T-helper 2 cell treated with Interferon-gamma antibody and Interleukin-4, amounts not matched to agents 100 ng/mL and 5 ng/mL, for 36 hours (primary cell): ENCODE results near the gene ATP2A1. TPM values are rescaled to one million over a fixed set of nuclear protein-coding genes. Genes with fewer than 3 reads are reported as not detected.

Source experiments
- intact Hi-C: fragments of 100-400 bp; cut with micrococcal nuclease; formaldehyde crosslinking; loops from one replicate; pipeline ENCODE4 v1.15.1; 2023
- total RNA-seq: library from RNA; stranded (reverse); gene quantifications from 2 replicates; pipeline ENCODE4 v1.2.3, GENCODE V29; 2022

Gene ATP2A1
- 1.6 and 2.2 TPM in 2 replicates for total RNA-seq

DNA sequence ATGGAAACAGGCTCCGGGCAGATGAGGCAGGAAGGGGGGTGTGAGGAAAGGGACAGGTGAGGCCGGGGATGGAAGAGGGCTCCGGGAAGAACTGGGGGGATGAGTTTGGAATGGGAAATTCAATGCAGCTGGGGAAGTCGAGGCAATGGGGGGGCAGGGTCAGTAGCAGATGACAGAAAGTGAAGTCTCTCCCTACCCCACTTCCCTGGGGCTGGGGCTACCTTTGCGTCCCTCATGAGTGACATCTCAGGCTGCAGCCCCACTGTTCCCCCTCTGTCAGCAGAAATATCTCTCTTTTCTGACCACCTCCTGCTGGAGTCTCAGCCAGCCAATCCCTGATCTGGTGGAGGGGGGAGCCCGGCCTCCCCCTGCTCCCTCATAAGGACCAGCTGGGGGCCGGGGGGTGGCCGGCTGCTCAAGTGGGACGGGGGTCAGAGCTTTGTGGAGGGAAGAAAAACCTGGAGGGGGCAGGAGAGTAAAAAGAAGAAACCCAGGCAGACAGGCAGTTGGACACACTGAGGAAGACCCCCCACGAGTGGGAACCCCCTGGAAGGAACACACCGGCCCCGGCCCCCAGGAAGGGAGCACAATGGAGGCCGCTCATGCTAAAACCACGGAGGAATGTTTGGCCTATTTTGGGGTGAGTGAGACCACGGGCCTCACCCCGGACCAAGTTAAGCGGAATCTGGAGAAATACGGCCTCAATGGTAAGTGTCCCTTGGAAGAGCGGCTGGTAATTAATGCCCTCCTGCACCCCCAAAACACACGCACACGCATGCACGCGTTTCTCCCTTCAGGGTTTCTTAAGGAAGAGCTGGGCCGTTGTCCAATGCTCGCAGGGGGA, at the start of gene ATP2A1:
ATP2A1 (plus strand) TSS at position 406 of the 844 bp plus-strand sequence; CDS start at position 590, 184 bp downstream.
- intact Hi-C loops: no loop called here

- intact Hi-C loops: no loop called here
Observed at GRCh38 chr16:28829747-28830146, 48.5 kb upstream of the ATP2A1 start.

GRCh38 chr16:28830531-28830930, 47.8 kb upstream of the ATP2A1 start:
- intact Hi-C loops: no loop called here

DNA sequence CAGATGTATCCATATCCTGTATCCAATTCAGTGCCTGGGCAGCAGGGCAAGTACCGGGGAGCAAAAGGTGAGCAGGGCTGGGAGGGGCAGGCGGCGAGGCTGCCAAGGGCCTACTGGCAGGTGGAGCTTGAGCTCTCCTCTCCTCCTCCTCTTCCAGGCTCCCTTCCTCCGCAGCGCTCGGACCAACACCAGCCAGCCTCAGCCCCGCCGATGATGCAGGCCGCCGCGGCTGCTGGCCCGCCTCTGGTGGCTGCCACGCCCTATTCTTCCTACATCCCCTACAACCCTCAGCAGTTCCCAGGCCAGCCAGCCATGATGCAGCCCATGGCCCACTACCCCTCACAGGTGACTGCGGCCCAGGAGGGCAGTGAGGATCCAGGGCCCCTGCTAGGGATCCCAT, 43.9 kb upstream of the ATP2A1 start:
- intact Hi-C loops: no loop called here

GRCh38 chr16:28834873-28835863, 43.1 kb upstream of the ATP2A1 start:
- intact Hi-C loops: no loop called here

DNA sequence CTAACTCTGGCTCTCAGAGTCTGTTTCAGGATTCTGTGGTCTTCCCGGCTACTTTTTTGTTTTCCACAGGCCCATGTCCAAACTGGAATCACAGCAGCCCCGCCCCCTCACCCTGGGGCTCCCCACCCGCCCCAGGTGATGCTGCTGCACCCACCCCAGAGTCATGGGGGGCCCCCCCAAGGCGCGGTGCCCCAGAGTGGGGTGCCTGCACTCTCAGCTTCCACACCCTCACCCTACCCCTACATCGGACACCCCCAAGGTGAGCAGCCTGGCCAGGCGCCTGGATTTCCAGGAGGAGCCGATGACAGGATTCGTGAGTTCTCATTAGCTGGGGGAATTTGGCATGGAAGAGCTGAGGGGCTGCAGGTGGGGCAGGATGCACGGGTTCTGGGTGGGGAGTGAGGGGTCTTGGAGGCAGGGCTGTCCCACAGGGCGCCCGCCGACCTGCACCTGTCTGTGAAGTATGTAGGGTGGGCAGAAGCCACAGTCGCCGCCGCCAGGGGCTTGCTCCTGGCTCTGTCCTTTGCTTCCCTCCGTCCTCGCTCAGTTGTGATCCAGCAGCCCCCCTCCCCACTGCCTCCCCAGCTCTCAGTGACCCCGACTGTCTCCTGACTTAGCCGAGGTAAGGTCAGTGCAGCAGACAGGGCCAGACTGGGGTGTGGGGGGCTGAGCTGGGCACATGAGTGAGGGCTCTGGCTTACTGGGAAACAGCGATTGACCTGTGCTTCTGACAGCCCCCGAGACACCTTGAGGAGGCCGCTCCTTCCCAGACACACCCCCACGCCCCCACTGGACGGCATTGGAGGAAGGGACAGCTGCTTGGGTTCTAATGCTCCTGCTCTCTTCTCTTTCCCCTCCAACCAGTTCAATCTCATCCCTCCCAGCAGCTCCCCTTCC, 42.2 kb upstream of the ATP2A1 start:
- intact Hi-C loops: no loop called here

GRCh38 chr16:28836761-28837064, 41.6 kb upstream of the ATP2A1 start:
- intact Hi-C loops: no loop called here

DNA sequence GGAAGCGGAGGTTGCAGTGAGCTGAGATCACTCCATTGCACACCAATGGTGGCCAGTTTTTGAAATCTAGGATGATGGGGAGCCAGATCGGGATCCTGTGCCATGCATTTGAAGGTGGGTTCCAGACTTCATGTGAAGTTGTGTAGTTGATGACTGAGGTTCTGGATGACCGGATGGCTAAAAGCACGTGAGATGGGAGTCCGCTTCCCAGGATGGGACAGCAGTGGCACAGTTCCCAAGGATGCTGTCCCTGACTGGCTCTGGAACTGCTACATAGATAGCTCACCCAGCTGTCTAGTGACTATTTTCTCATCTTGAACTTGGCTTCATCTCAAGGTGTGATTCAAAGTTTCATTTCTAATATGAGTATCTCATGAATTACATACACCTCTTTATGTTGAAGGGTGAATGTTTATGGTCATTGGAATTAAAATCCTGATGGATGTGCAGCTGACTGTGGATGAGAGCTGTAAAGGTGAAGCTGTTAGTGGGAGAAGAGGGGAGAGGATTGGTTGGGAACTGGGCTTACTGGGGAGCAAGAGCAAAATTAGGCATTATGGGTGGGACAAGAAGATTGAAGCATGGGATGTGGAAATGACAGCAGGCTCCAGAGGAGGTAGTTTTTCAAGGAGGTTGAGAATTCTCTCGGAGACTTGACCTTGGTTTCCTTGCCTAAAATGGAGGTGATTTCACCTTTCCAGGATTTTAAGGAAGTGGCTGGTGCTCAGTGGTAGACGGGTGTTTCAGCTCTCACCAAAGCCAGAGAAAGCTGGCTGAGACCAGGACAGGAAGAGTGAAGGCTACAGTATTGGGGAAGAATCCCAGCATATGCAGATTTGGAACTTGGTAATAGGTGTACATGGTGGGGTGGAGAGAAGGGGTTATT, 40.4 kb upstream of the ATP2A1 start:
- intact Hi-C loops: no loop called here

GRCh38 chr16:28838558-28838918, 39.8 kb upstream of the ATP2A1 start:
- intact Hi-C loops: no loop called here

DNA sequence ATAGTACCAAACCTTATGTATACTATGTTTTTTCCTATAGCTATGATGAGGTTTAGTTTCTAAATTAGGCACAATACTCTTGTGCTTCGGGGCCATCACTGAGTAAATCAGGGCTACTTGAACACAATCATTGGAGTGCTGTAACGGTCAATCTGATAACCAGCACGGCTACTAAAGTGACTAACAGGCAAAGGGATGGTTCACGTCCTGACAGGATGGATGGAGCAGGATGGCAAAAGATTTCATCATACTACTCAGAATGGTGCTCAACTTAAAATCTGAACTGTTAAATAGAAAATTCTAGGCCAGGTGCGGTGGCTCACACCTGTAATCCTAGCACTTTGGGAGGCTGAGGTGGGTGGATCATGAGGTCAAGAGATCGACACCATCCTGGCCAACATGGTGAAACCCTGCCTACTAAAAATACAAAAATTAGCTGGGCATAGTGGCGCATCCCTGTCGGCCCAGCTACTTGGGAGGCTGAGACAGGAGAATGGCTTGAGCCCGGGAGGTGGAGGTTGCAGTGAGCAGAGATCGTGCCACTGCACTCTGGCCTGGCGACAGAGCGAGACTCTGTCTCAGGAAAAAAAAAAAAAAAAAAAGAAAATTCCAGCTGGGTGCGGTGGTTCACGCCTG, 39.2 kb upstream of the ATP2A1 start:
- intact Hi-C loops: no loop called here

GRCh38 chr16:28839899-28840298, 38.4 kb upstream of the ATP2A1 start:
- intact Hi-C loops: loop anchor here (10.0 kb wide), 1 partner anchor 285 kb away; the partner anchor contains the start of gene SGF29

GRCh38 chr16:28842696-28843095, 35.6 kb upstream of the ATP2A1 start:
- intact Hi-C loops: loop anchor here (10.0 kb wide), 1 partner anchor 288 kb away; the partner anchor contains the start of gene SGF29

- intact Hi-C loops: loop anchor here (10.0 kb wide), 1 partner anchor 289 kb away; the partner anchor contains the start of gene SGF29
Observed at GRCh38 chr16:28843766-28844165, 34.5 kb upstream of the ATP2A1 start.

DNA sequence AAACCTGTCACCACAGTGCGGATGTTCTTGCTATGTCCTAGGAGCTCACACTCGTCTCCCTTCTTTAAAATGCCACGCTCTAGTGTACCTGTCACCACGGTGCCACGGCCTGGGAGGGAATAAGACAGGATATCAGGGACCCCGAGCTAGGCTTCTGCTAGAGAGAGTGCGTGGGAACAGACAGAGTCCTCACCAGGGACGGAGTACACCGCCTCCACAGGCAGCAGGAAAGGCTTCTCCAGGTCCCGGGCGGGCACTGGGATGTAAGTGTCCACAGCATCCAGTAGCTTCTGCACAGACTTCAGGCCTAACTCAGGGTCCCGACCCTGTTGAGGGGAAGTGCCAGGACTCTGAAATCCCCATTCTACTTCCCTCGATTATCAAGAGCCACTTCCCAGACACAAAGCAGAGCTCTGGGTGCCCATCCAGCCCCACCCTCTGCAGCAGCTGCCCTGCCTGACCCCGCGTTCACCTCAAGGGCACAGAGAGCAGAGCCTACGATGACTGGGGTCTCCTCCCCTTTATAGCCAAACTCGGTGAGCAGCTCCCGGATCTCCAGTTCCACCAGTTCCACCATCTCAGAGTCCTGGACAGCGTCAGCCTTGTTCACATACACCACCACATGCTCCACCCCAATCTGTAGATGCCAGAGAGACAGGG, 33.9 kb upstream of the ATP2A1 start:
- intact Hi-C loops: loop anchor here (10.0 kb wide), 1 partner anchor 290 kb away; the partner anchor contains the start of gene SGF29

- intact Hi-C loops: loop anchor here (10.0 kb wide), 1 partner anchor 290 kb away; the partner anchor contains the start of gene SGF29
Observed at GRCh38 chr16:28845293-28845692, 33.0 kb upstream of the ATP2A1 start.

GRCh38 chr16:28845761-28846079, 32.6 kb upstream of the ATP2A1 start:
- intact Hi-C loops: loop anchor here (1.0 to 10.0 kb wide), 4 partner anchors 18 to 291 kb away; partner anchors contain the start of genes RABEP2, SGF29 and SH2B1

DNA sequence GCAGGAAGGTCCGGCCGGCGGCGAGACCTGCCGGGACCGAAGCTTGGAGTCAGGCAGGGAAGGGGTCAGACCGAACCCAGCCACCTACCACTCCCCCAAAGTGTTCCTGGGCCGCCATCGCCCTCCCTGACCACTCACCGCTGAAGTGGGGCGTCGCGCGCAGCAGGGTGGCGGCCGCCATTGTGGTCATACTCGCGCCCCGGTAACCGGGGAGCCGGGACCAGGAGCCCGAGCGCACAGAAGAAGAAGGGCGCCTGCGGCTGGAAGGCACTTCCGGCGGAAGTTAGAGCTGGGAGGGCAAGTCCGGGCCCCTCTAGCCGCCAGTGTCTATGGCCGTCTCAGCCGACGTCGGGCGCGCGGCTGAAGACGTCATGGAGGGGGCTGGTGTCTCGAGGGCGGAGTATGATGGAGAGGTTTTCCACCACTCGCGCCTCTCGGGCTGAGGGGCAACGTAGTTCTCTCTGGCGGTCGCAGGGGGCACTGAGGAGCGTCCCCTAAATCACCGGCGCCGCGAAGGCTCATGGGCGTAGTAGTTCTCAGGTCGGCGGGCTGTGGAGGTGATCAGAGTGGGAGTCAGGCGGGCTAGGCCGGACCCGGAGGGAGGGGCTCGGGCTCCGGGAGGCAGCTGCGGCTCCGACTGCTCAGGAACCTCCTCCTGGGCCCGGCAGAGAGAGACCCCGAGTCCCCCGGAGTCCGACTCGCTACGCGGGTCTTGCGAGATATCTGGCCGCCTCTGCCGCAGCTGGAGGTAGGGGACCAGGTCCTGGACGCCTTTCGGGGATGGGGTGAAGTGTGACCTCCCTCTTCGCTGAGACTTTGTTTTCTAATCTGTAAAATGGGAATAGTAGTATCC, 32.0 kb upstream of the ATP2A1 start, which contains the start of gene TUFM:
TUFM (minus strand) TSS at position 269 of the 853 bp plus-strand sequence; CDS start at position 190, 79 bp downstream.
- intact Hi-C loops: loop anchor here (1.0 to 10.0 kb wide), 4 partner anchors 17 to 292 kb away; partner anchors contain the start of genes RABEP2, SGF29 and SH2B1

DNA sequence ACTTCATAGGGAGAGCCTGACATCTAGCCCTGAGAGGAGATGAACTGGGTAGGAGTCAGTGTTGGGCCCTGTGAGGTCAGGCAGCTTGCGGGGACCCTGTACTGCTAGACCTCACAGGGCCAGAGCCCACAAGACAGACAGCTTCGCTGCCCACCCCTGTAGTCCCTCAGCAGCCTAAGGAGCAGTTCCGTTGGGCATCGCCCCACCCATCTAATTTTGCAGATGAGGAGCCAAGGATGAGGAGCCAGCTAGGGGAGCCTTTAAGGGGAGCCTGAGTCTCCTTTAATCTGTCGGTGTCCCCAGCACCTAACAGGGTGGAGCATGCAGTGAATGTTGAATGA, 31.4 kb upstream of the ATP2A1 start:
- intact Hi-C loops: loop anchor here (1.0 to 10.0 kb wide), 4 partner anchors 16 to 292 kb away; partner anchors contain the start of genes RABEP2, SGF29 and SH2B1
